ENCODE results near the gene CSF2RB.

DNA sequence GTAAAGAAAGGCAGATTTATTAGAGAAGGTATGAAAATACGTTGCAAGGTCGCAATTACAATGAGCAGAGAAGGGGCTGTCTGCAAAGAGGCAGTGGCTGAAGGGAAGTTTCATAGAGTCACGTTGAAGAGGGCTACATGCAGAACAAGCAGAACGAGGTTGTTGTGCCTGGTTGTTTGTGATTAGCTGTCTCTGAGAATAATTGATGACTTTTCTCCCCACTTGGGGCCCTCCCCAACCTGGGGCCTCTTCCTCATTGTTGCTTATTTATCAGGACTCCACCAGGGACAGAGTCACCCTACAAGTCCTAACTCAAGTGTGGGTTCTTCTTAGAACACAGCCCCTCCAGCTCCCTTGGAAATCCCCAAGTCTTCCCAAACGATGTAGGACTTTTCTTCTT is 29.1 kb downstream of the CSF2RB start:
- TF ChIP-seq, protein P1, sequence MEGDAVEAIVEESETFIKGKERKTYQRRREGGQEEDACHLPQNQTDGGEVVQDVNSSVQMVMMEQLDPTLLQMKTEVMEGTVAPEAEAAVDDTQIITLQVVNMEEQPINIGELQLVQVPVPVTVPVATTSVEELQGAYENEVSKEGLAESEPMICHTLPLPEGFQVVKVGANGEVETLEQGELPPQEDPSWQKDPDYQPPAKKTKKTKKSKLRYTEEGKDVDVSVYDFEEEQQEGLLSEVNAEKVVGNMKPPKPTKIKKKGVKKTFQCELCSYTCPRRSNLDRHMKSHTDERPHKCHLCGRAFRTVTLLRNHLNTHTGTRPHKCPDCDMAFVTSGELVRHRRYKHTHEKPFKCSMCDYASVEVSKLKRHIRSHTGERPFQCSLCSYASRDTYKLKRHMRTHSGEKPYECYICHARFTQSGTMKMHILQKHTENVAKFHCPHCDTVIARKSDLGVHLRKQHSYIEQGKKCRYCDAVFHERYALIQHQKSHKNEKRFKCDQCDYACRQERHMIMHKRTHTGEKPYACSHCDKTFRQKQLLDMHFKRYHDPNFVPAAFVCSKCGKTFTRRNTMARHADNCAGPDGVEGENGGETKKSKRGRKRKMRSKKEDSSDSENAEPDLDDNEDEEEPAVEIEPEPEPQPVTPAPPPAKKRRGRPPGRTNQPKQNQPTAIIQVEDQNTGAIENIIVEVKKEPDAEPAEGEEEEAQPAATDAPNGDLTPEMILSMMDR (IDR thresholded peaks at IDR 0.05) = no peak
- no peak for TF ChIP-seq POLR2A (IDR thresholded peaks at IDR 0.05)
- no peak for TF ChIP-seq EP300 (IDR thresholded peaks at IDR 0.05)

All from suprapubic skin (tissue), 3 donors.